Common myeloid progenitor, CD34-positive (primary cell): ENCODE results near the gene KBTBD3.
"Not testable (repeated sequence)": the region's sequence is repeated elsewhere in the genome, so short reads cannot be mapped to it uniquely, and the experiment has no call there.

Source experiments
- CTCF ChIA-PET: fragments of 350-600 bp; sonication (Branson Sonifier 250); formaldehyde crosslinking; loops from one replicate; lab custom pipeline; 2021; ENCODE audit warnings: antibody characterized with exemption; lab: Charles Lee
- POLR2A ChIA-PET: fragments of 350-600 bp; sonication (Branson Sonifier 250); formaldehyde crosslinking; loops from one replicate; lab custom pipeline; 2021; ENCODE audit warnings: antibody characterized with exemption; lab: Charles Lee
- DNase-seq, 3 donors: peaks; one replicate each; pipeline versions ENCODE4 v3.0.0 to v3.0.0-alpha.2; 2013
- H3K27ac ChIP-seq, 2 experiments: 1 replicate in 1 of 2; 2 replicates in 1 of 2; pipeline ENCODE4 v1.7.0; 2013; ENCODE audit warnings: inconsistent platforms in 2 of 2, low read length in 2 of 2, mild to moderate bottlenecking in 2 of 2, low read depth in 1 of 2, moderate library complexity in 1 of 2; ENCODE audit not compliant: severe bottlenecking in 2 of 2, insufficient read depth in 1 of 2, poor library complexity in 1 of 2
- H3K27me3 ChIP-seq, 5 experiments: replicated peaks in 2 of 5; 1 replicate in 3 of 5; 2 replicates in 2 of 5; pipeline versions ENCODE4 v1.6.1 to v1.7.0; 2013; ENCODE audit warnings: low read length in 4 of 5, mild to moderate bottlenecking in 2 of 5, moderate library complexity in 2 of 5, inconsistent platforms in 1 of 5; ENCODE audit not compliant: insufficient read depth in 5 of 5, control insufficient read depth in 4 of 5
- H3K36me3 ChIP-seq, 4 experiments: 1 replicate in 2 of 4; 2 replicates in 2 of 4; pipeline versions ENCODE4 v1.6.1 to v1.7.0; 2013; ENCODE audit warnings: low read length in 3 of 4, control low read depth in 1 of 4, mild to moderate bottlenecking in 1 of 4; ENCODE audit not compliant: control insufficient read depth in 4 of 4, insufficient read depth in 4 of 4
- H3K4me1 ChIP-seq, 4 experiments: 1 replicate in 3 of 4; 2 replicates in 1 of 4; pipeline versions ENCODE4 v1.6.1 to v1.7.1; 2013; ENCODE audit warnings: low read length in 3 of 4, mild to moderate bottlenecking in 3 of 4, control low read depth in 1 of 4, inconsistent platforms in 1 of 4, moderate library complexity in 1 of 4; ENCODE audit not compliant: control insufficient read depth in 4 of 4, insufficient read depth in 4 of 4; ENCODE audit errors: control extremely low read depth in 1 of 4
- H3K4me3 ChIP-seq, 7 experiments: 1 replicate in 4 of 7; 2 replicates in 3 of 7; pipeline versions ENCODE4 v1.5.1 to v1.7.0; 2013; ENCODE audit warnings: mild to moderate bottlenecking in 7 of 7, low read length in 6 of 7, moderate library complexity in 6 of 7, inconsistent platforms in 2 of 7, low read depth in 2 of 7, control low read depth in 1 of 7; ENCODE audit not compliant: insufficient read depth in 4 of 7, control insufficient read depth in 1 of 7; ENCODE audit errors: extremely low read depth in 1 of 7
- H3K9me3 ChIP-seq, 5 experiments: 1 replicate in 4 of 5; 2 replicates in 1 of 5; pipeline versions ENCODE4 v1.6.1 to v1.7.1; 2013; ENCODE audit warnings: low read length in 4 of 5, mild to moderate bottlenecking in 2 of 5, inconsistent platforms in 1 of 5, low read depth in 1 of 5, moderate library complexity in 1 of 5; ENCODE audit not compliant: control insufficient read depth in 4 of 5, insufficient read depth in 2 of 5; ENCODE audit errors: control extremely low read depth in 1 of 5
- WGBS: methylation state at CpG from one replicate; pipeline ENCODE4 v1.1.5; 2013; ENCODE audit not compliant: insufficient coverage; 5-methylcytosine and 5-hydroxymethylcytosine counted together

Gene KBTBD3

GRCh38 chr11:106061954-106062949, 14.9 kb downstream of the KBTBD3 start:
- H3K9me3 ChIP-seq: no peaks in the 10 kb centered on the region
- no peak for DNase-seq
- H3K36me3 ChIP-seq: peaks cover 0 to 2% (median 0%) of the 10 kb centered on the region in 4 experiments
- no peaks in the 10 kb centered on the region for H3K4me1 ChIP-seq
- H3K27ac ChIP-seq: no peak overlapping the region
- no peak overlapping the region for H3K4me3 ChIP-seq
- 100% methylated on average over 1 of the region's 1 CpG for whole genome bisulfite sequencing
- ChIA-PET POLR2A (no interaction called here), CTCF (no interaction called here)
- no peaks in the 10 kb centered on the region for H3K27me3 ChIP-seq

- ChIA-PET CTCF (no interaction called here), POLR2A (no interaction called here)
- Histone ChIP-seq H3K4me3 (no peak overlapping the region), H3K27ac (no peak overlapping the region), H3K9me3 (no peaks in the 10 kb centered on the region), H3K27me3 (no peaks in the 10 kb centered on the region), H3K36me3 (peaks cover 0 to 2% (median 0%) of the 10 kb centered on the region in 4 experiments), H3K4me1 (no peaks in the 10 kb centered on the region)
- DNase-seq: no peak
Measured at GRCh38 chr11:106061249-106061784, 15.8 kb downstream of the KBTBD3 start.

GRCh38 chr11:106059617-106060016, 17.5 kb downstream of the KBTBD3 start:
- ChIA-PET POLR2A (no interaction called here), CTCF (interaction anchor here (1.4 kb wide), 1 partner anchor 30 kb away, joined by 5 read pairs; no protein-coding TSS in a partner anchor)
- DNase-seq: no peak
- H3K27me3 ChIP-seq: no peaks in the 10 kb centered on the region
- no peak overlapping the region for H3K4me3 ChIP-seq
- H3K36me3 ChIP-seq: peaks cover 0 to 2% (median 0%) of the 10 kb centered on the region in 4 experiments
- H3K27ac ChIP-seq: no peak overlapping the region
- no peaks in the 10 kb centered on the region for H3K4me1 ChIP-seq
- WGBS: no CpG with 5 or more reads among the region's 1 CpG
- H3K9me3 ChIP-seq: no peaks in the 10 kb centered on the region

GRCh38 chr11:106058377-106058776, 18.8 kb downstream of the KBTBD3 start:
- H3K27me3 ChIP-seq, H3K9me3 ChIP-seq, H3K27ac ChIP-seq, H3K4me3 ChIP-seq, DNase-seq, H3K36me3 ChIP-seq, POLR2A ChIA-PET, H3K4me1 ChIP-seq, CTCF ChIA-PET: not testable (repeated sequence)
- WGBS: 98% methylated on average over 12 of the region's 14 CpGs

GRCh38 chr11:106051103-106051502, 26.0 kb downstream of the KBTBD3 start:
- WGBS: no CpG with 5 or more reads among the region's 2 CpGs
- no peak overlapping the region for H3K4me3 ChIP-seq
- POLR2A ChIA-PET: no interaction called here

GRCh38 chr11:106049727-106050476, 27.2 kb downstream of the KBTBD3 start:
- no peaks in the 10 kb centered on the region for H3K4me1 ChIP-seq
- no peaks in the 10 kb centered on the region for H3K9me3 ChIP-seq
- ChIA-PET POLR2A (no interaction called here), CTCF (no interaction called here)
- H3K4me3 ChIP-seq: no peak overlapping the region
- H3K27me3 ChIP-seq: peaks cover 0 to 3% (median 0%) of the 10 kb centered on the region in 5 experiments
- no peak for DNase-seq
- WGBS: 90% methylated on average over 2 of the region's 5 CpGs
- H3K36me3 ChIP-seq: no peaks in the 10 kb centered on the region
- no peak overlapping the region for H3K27ac ChIP-seq

More at GRCh38 chr11:106051103-106051502, 26.0 kb downstream of the KBTBD3 start:
- H3K36me3 ChIP-seq: no peaks in the 10 kb centered on the region
- no peaks in the 10 kb centered on the region for H3K4me1 ChIP-seq
- CTCF ChIA-PET: no interaction called here
- no peaks in the 10 kb centered on the region for H3K9me3 ChIP-seq
- no peaks in the 10 kb centered on the region for H3K27me3 ChIP-seq
- no peak for DNase-seq
- no peak overlapping the region for H3K27ac ChIP-seq
